ENCODE results near the gene TARS3.
"Not testable (repeated sequence)": the region's sequence is repeated elsewhere in the genome, so short reads cannot be mapped to it uniquely, and the experiment has no call there.

The TARS3 gene

GRCh38 chr15:101654624-101655337, 69.5 kb downstream of the TARS3 start:
- DNase-seq (ENCODE audit: low read depth in 3 of 3), result not testable (repeated sequence)

DNA sequence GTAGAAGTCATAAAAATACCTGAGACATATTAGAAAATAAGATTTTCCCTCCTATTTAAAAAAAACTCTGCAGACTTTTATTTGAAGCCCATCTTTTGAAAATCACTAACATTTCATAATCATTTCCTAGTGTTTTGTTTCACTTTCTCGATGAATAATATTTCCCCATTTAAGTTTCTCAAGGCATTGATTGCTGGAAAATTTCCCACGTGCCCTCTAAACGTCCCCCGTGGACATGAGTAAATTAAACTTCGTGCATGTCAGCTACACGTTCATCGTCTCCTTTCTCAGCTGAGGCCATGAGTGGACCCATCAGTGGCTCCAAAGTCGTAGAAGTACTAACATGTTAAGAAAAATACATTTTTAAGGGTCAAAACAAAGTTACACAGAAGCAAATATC, 70.1 kb downstream of the TARS3 start:
- no peak for DNase-seq (ENCODE audit: low read depth in 3 of 3)

DNA sequence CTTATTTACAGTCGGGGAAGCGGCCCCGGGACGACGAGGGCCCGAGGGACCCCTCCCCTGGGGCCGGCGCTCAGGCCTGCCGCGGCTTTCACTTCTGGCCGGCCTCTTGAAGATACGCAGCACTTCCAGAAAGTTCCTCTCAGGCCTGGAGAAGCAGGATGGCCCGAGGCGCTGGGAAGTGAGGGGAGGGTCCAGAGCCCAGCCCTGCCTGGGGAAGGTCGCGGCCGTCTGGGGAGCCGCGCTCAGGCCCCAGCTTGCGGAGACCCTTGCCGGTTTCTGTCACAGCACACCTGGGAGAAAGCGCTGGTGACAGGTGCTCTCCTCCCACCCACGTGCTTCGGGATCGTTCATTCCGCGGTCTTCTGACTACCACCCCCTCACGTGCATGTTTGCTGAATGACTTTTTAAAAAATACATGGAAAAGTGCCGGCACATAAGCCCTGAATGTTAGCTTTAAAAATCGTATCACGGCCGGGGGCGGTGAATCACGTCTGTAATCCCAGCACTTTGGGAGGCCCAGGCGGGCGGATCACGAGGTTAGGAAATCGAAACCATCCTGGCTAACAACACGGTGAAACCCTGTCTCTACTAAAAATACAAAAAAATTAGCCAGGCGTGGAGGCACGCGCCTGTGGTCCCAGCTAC, 71.4 kb downstream of the TARS3 start:
- peak in 1 of 3 experiments; percentile 12 for DNase-seq (ENCODE audit: low read depth in 3 of 3)

- peak; percentile 88 to 94 (median 92) for DNase-seq (ENCODE audit: low read depth in 3 of 3)
These were observed 72.0 kb downstream of the TARS3 start, which contains the start of gene TM2D3 for GRCh38 chr15:101652098-101652785. TSS of gene TM2D3 (minus strand) at chr15:101652381. CDS start at chr15:101652361, 20 bp downstream.

DNA sequence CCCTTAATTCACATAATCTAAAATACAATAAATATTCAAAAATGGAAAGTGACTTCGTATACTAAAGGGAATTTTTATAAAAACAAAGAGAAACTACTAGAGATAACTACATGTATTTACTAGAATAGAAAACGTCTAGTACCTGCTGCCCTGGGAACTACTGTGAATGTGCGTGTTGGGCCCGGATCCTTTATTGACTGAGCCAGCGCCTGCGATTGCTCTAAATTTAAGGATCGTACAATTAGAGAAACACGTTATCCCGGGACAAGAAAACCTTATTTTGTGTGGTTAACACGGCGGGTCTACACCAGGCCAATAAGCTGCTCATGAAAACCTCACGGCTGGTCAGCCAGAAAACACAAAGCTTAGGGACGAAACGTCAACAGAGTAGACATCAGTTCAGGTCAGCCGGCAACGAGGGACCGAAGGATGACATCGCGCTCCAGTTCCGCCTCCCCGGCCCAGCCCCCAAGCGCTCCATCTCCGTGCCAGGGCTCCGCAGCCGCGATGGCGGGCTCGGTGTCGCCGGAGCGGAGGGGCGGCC, 72.6 kb downstream of the TARS3 start:
- no peak for DNase-seq (ENCODE audit: low read depth in 3 of 3)

GRCh38 chr15:101650145-101650544, 74.1 kb downstream of the TARS3 start:
- DNase-seq (ENCODE audit: low read depth in 3 of 3), result no peak

DNA sequence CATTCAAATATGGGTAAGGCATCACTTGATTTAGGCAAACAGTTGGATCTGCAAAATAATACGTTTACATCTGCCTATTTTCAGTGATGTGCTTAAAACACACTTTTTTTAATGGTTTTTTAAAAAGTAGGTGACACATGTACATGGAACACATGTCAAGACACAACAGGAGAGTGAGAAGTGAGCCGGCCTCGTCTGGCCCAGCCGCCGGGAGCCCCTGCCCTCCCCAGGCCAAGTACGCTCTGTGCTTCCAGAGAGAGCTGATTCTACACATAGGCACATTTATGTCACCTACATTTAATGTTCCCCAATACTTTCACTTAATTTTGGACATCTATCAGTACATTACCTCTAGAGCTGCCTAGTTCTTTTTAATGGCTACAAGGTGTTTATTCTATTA, 75.9 kb downstream of the TARS3 start:
- no peak for DNase-seq (ENCODE audit: low read depth in 3 of 3)

GRCh38 chr15:101647251-101647650, 77.0 kb downstream of the TARS3 start:
- no peak for DNase-seq (ENCODE audit: low read depth in 3 of 3)

- no peak for DNase-seq (ENCODE audit: low read depth in 3 of 3)
These were observed 77.6 kb downstream of the TARS3 start for GRCh38 chr15:101646672-101647071.

DNA sequence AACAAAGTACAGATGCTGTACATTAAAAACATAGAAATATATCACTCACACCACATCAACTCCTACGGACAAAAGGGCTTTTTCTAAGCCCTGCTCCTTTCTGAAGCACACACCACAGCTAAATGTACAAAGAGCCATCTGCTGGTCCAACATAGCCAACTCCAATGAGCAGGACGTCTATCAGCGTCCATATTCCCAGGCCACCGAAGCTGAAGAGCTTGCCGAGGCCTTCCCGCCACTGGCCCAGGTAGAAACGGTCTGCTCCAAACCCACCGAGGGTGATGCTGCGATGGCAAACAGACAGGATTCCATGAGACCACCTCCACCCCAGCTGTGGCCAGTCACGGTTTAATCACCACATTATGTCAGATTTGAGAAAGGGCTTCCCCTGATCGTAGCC, 81.9 kb downstream of the TARS3 start:
- no peak for DNase-seq (ENCODE audit: low read depth in 3 of 3)

- no peak for DNase-seq (ENCODE audit: low read depth in 3 of 3)
These were observed 82.4 kb downstream of the TARS3 start for GRCh38 chr15:101641894-101642293.

DNA sequence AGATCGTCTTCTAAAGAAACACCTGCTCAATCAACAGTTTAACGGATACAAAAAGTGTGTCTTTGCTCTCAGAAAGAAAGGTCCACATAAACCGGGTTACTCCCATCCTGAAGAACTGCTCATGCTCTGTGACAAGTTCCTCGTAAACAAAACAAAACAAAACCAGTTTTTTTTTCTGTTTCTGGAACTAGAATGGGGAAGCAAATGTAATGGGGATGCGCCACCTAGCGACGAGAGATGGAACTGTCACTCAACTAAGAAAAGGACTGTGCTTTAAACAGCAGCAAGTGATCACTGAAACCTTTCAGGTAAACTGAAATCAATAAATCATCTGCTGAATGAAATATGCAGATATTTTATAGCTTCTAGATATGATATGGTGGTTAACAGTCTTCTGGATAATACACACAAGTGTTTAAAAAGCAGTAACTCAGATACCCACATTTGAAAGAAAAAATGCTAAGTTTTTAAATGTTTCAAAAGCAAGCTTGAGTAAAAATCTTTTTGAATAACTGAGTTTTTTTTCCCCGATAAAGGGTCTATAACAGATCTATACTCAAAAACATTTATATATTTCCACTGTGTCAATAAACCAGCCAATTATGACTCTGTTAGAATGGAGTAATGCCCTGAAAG, 83.0 kb downstream of the TARS3 start:
- DNase-seq (ENCODE audit: low read depth in 3 of 3), result peak; percentile 44 to 57 (median 50)

DNA sequence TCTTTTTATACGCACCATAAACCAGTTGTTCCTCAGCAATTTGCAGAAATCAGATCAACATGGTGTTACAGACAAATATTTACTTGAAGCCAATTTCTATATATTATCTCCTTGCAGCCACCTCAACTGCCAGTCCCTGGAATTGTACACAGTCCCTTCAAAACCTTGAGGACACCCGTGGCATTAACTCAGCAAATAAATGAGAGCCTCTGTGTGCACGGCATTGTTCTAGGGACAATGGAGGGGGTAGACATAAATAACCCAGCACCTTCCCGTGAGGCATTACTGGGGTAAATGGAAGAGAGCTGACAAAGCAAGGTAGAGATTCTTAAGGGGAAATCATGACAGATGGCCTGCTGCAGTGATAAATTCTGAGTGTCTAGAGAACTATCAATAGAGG, 84.6 kb downstream of the TARS3 start:
- DNase-seq (ENCODE audit: low read depth in 3 of 3), result no peak

GRCh38 chr15:101637919-101638318, 86.4 kb downstream of the TARS3 start:
- DNase-seq (ENCODE audit: low read depth in 3 of 3), result no peak

- DNase-seq (ENCODE audit: low read depth in 3 of 3), result no peak
These were observed 86.8 kb downstream of the TARS3 start for GRCh38 chr15:101637516-101637915.

DNA sequence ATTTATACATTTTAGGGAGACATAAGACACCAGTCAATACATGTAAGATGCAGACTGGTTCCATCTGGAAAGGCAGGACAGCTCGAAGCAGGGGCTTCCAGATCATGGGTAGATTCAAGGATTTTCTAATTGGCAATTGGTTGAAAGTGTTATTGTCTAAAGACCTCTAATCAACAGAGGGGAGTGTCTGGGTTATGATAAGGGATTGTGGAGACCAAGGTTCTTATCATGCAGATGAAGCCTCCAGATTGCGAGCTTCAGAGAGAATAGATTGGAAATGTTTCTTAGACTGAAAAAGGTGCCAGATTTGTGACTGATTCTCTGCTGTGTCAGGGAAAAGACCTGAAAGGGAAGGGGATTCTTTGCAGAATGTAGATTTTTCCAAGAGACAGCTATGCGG, 87.2 kb downstream of the TARS3 start:
- no peak for DNase-seq (ENCODE audit: low read depth in 3 of 3)

DNA sequence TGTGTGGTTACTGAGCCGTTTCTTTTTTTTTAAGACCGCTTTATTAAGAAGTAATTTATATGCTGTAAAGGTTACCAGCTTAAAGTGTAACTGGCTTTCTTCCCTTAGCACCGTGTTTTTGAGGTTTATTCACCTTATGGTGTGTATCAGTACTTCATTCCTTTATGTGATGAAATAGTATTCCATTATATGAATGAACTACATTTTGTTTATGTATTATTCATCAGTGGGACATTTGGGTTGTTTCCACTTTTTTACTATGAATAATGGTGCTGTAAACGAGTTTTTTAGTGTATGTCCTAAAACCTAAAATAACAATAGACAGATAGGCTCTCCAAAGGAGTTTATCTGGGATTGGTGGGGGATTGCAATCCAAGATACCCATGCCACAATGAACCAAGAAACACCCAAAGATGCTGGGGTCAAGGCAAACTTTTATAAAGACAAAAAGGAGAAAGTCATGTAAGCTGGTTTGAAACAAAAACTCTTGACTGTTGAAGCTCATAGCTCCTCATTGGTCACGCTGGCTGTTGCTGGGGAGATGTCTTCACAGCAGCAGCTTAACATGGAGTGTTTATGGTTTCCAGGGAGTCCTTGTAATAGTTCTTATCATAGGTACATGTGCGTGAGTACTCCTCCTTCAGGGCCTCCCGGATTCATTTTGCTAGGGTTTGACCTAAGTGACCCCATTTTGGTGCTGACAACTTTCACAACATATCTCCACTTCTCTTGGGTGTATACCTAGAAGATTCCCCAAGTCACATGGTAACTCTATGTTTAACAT, 88.1 kb downstream of the TARS3 start:
- no peak for DNase-seq (ENCODE audit: low read depth in 3 of 3)

- DNase-seq (ENCODE audit: low read depth in 3 of 3), result no peak
These were observed 90.9 kb downstream of the TARS3 start for GRCh38 chr15:101633356-101633755.

GRCh38 chr15:101626729-101627128, 97.5 kb downstream of the TARS3 start:
- not testable (repeated sequence) for DNase-seq (ENCODE audit: low read depth in 3 of 3)

DNA sequence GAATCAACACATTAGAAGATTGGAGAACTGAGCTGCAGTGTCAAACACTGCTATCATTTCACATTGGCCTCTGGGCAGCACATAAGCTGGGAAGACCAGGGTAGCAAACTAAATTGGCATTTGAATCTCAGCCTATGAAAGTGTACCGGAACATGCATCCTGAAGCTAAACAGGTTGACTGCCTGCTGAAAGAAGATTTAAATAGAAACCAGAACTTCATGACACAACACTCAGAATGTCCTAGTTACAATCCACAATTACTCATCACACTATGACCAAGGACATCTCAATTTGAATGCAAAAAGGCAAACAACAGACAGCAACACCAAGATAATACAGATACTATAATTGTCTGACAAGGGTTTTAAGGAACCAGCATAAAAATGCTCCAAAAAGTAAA, 98.3 kb downstream of the TARS3 start:
- DNase-seq (ENCODE audit: low read depth in 3 of 3), result no peak

DNA sequence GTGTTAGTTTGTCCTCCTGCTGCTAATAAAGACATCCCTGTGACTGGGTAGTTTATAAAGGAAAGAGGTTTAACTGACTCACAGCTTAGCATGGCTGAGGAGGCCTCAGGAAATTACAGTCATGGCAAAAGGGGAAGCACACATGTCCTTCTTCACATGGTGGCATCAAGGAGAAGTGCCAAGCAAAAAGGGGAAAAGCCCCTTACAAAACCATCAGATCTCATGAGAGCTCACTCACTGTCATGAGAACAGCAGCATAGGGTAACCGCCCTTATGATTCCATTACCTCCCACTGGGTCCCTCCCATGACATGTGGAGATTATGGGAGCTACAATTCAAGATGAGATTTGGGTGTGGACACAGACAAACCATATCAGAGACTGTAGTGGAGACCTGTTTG, 99.1 kb downstream of the TARS3 start:
- DNase-seq (ENCODE audit: low read depth in 3 of 3), result no peak

Data from stimulated activated CD4-positive, alpha-beta T cell treated with anti-CD3 and anti-CD28 coated beads, TNF-alpha, amount 100 ng/mL, for 4 hours (primary cell).